HG03095 (cell line): Measurements from ENCODE around the gene CPNE7.
"Not testable (repeated sequence)": the region's sequence is repeated elsewhere in the genome, so short reads cannot be mapped to it uniquely, and the experiment has no call there.

ENCODE experiments used
- ATAC-seq: cut with Tn5 transposase; IDR thresholded peaks from one replicate; pipeline ENCODE4 v1.9.1; 2021; ENCODE audit warnings: moderate library complexity; ENCODE audit not compliant: unreplicated experiment

CPNE7 gene

GRCh38 chr16:89582614-89583196 is 7.1 kb downstream of the CPNE7 start:
- no peak for ATAC-seq

GRCh38 chr16:89583197-89583894 is 7.8 kb downstream of the CPNE7 start:
- ATAC-seq = no peak

- ATAC-seq = no peak
Observed at GRCh38 chr16:89583895-89584644, 8.5 kb downstream of the CPNE7 start.

- no peak for ATAC-seq
Observed at GRCh38 chr16:89584768-89585549, 9.4 kb downstream of the CPNE7 start.

GRCh38 chr16:89586218-89586617 is 10.7 kb downstream of the CPNE7 start:
- ATAC-seq = no peak

GRCh38 chr16:89586853-89587252 is 11.3 kb downstream of the CPNE7 start:
- no peak for ATAC-seq

GRCh38 chr16:89587676-89588075 is 12.1 kb downstream of the CPNE7 start:
- ATAC-seq = not testable (repeated sequence)

- no peak for ATAC-seq
Observed at GRCh38 chr16:89588413-89589109, 13.0 kb downstream of the CPNE7 start.

GRCh38 chr16:89589241-89589926 is 13.8 kb downstream of the CPNE7 start:
- no peak for ATAC-seq

- no peak for ATAC-seq
Observed at GRCh38 chr16:89593841-89594240, 18.3 kb downstream of the CPNE7 start.

GRCh38 chr16:89595330-89596060 is 19.9 kb downstream of the CPNE7 start:
- no peak for ATAC-seq

GRCh38 chr16:89596061-89596689 is 20.6 kb downstream of the CPNE7 start:
- no peak for ATAC-seq

- no peak for ATAC-seq
Observed at GRCh38 chr16:89596957-89597649, 21.5 kb downstream of the CPNE7 start.

GRCh38 chr16:89598199-89598598 is 22.6 kb downstream of the CPNE7 start:
- ATAC-seq = no peak

GRCh38 chr16:89599451-89599858 is 23.9 kb downstream of the CPNE7 start:
- ATAC-seq = no peak

GRCh38 chr16:89599902-89600301 is 24.3 kb downstream of the CPNE7 start:
- ATAC-seq = no peak

- ATAC-seq = no peak
Observed at GRCh38 chr16:89600427-89600826, 24.9 kb downstream of the CPNE7 start.

GRCh38 chr16:89600956-89601355 is 25.4 kb downstream of the CPNE7 start:
- no peak for ATAC-seq
